MV-4-11 (cell line): ENCODE data around the gene LAMC3.

Experiments used
- DNase-seq: peaks from one replicate; lab custom pipeline; 2025; lab: John Stamatoyannopoulos, UW

The LAMC3 gene

GRCh38 chr9:131011274-131012022, 2.5 kb downstream of the LAMC3 start:
- DNase-seq: no peak

GRCh38 chr9:131012023-131012334, 3.0 kb downstream of the LAMC3 start:
- no peak for DNase-seq

GRCh38 chr9:131012396-131012917, 3.5 kb downstream of the LAMC3 start:
- DNase-seq: no peak

GRCh38 chr9:131013015-131013755, 4.2 kb downstream of the LAMC3 start:
- DNase-seq: no peak

GRCh38 chr9:131013771-131014676, 5.0 kb downstream of the LAMC3 start:
- DNase-seq: no peak

GRCh38 chr9:131015112-131015511, 6.1 kb downstream of the LAMC3 start:
- DNase-seq: no peak

GRCh38 chr9:131015876-131016397, 7.0 kb downstream of the LAMC3 start:
- DNase-seq: no peak

GRCh38 chr9:131017067-131017466, 8.1 kb downstream of the LAMC3 start:
- no peak for DNase-seq

- DNase-seq: no peak
Measured at GRCh38 chr9:131018621-131019020, 9.6 kb downstream of the LAMC3 start.

- no peak for DNase-seq
Measured at GRCh38 chr9:131019388-131020239, 10.6 kb downstream of the LAMC3 start.

GRCh38 chr9:131020388-131020787, 11.4 kb downstream of the LAMC3 start:
- DNase-seq: no peak

GRCh38 chr9:131020862-131021261, 11.9 kb downstream of the LAMC3 start:
- DNase-seq: peak; percentile 17

- no peak for DNase-seq
Measured at GRCh38 chr9:131021785-131022184, 12.8 kb downstream of the LAMC3 start.

- no peak for DNase-seq
Measured at GRCh38 chr9:131024978-131025868, 16.2 kb downstream of the LAMC3 start.

GRCh38 chr9:131025953-131026858, 17.2 kb downstream of the LAMC3 start:
- DNase-seq: no peak

- no peak for DNase-seq
Measured at GRCh38 chr9:131027048-131027871, 18.3 kb downstream of the LAMC3 start.

GRCh38 chr9:131027872-131028179, 18.9 kb downstream of the LAMC3 start:
- no peak for DNase-seq

- no peak for DNase-seq
Measured at GRCh38 chr9:131028221-131028884, 19.4 kb downstream of the LAMC3 start.
